ENCODE measurements around the gene RAC3.

DNA sequence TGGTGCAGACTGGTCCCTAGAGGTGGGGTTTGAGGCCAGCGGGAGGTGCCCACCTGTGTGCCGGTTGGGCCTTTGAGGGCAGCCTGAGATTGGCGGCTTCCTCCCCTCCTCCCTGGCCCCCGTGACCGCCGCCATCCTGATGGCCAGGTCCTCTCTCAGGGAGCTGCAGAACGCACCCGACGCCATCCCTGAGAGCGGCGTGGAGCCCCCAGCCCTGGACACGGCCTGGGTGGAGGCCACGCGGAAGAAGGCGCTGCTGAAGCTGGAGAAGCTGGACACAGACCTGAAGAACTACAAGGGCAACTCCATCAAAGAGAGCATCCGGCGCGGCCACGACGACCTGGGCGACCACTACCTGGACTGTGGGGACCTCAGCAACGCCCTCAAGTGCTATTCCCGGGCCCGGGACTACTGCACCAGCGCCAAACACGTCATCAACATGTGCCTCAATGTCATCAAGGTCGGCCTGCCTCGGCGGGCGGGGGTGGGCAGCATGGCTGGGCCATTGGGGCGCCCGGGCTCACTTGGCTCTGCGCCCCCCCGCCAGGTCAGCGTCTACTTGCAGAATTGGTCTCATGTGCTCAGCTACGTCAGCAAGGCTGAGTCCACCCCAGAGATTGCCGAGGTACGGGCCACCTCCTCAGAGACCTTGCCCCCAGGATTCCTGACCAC, 23.0 kb downstream of the RAC3 start:
- TF ChIP-seq, protein P1, sequence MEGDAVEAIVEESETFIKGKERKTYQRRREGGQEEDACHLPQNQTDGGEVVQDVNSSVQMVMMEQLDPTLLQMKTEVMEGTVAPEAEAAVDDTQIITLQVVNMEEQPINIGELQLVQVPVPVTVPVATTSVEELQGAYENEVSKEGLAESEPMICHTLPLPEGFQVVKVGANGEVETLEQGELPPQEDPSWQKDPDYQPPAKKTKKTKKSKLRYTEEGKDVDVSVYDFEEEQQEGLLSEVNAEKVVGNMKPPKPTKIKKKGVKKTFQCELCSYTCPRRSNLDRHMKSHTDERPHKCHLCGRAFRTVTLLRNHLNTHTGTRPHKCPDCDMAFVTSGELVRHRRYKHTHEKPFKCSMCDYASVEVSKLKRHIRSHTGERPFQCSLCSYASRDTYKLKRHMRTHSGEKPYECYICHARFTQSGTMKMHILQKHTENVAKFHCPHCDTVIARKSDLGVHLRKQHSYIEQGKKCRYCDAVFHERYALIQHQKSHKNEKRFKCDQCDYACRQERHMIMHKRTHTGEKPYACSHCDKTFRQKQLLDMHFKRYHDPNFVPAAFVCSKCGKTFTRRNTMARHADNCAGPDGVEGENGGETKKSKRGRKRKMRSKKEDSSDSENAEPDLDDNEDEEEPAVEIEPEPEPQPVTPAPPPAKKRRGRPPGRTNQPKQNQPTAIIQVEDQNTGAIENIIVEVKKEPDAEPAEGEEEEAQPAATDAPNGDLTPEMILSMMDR (IDR thresholded peaks at IDR 0.05; ENCODE audit: borderline replicate concordance, extremely low read depth, low read length, poor library complexity, severe bottlenecking) = no peak
- TF ChIP-seq EZH2 (IDR thresholded peaks at IDR 0.05; ENCODE audit: borderline replicate concordance, low read depth, low read length, severe bottlenecking) = no peak

All from DND-41 (cell line).